WERI-Rb-1 (cell line): Measurements from ENCODE around the gene CORIN.

ENCODE experiments used
- DNase-seq: peaks from one replicate; pipeline ENCODE4 v3.0.0-alpha.2; 2020
- H3K27ac ChIP-seq: fragments of 250-450 bp; sonication (Bioruptor Pico); 2 replicates; pipeline ENCODE4 v1.5.1; 2020; ENCODE audit warnings: mild to moderate bottlenecking, moderate library complexity
- H3K27me3 ChIP-seq: fragments of 250-450 bp; sonication (Bioruptor Pico); 2 replicates; pipeline ENCODE4 v1.5.1; 2021; ENCODE audit warnings: mild to moderate bottlenecking, low read depth, moderate library complexity; ENCODE audit not compliant: insufficient read depth, severe bottlenecking
- H3K36me3 ChIP-seq: fragments of 250-450 bp; sonication (Bioruptor Pico); 2 replicates; pipeline ENCODE4 v1.5.1; 2020; ENCODE audit warnings: mild to moderate bottlenecking, moderate library complexity
- H3K4me3 ChIP-seq: 2 replicates; pipeline ENCODE4 v1.5.1; 2011; ENCODE audit warnings: low read depth, mild to moderate bottlenecking, control low read depth, low read length
- H3K9me3 ChIP-seq: fragments of 250-450 bp; sonication (Bioruptor Pico); 2 replicates; pipeline ENCODE4 v1.5.1; 2021; ENCODE audit warnings: mild to moderate bottlenecking, moderate library complexity; ENCODE audit not compliant: severe bottlenecking
- TF ChIP-seq, protein P1 (sequence below): IDR thresholded peaks from 2 replicates; pipeline ENCODE4 v1.5.1; 2011; ENCODE audit warnings: low read depth, mild to moderate bottlenecking, control low read depth, inconsistent platforms, low read length

The CORIN gene

GRCh38 chr4:47729131-47729680, 108.7 kb downstream of the CORIN start:
- no peak for DNase-seq
- Histone ChIP-seq H3K27ac (no peak overlapping the region), H3K36me3 (no peaks in the 10 kb centered on the region), H3K27me3 (no peaks in the 10 kb centered on the region), H3K9me3 (no peaks in the 10 kb centered on the region), H3K4me3 (no peak overlapping the region)
- TF ChIP-seq, protein P1, sequence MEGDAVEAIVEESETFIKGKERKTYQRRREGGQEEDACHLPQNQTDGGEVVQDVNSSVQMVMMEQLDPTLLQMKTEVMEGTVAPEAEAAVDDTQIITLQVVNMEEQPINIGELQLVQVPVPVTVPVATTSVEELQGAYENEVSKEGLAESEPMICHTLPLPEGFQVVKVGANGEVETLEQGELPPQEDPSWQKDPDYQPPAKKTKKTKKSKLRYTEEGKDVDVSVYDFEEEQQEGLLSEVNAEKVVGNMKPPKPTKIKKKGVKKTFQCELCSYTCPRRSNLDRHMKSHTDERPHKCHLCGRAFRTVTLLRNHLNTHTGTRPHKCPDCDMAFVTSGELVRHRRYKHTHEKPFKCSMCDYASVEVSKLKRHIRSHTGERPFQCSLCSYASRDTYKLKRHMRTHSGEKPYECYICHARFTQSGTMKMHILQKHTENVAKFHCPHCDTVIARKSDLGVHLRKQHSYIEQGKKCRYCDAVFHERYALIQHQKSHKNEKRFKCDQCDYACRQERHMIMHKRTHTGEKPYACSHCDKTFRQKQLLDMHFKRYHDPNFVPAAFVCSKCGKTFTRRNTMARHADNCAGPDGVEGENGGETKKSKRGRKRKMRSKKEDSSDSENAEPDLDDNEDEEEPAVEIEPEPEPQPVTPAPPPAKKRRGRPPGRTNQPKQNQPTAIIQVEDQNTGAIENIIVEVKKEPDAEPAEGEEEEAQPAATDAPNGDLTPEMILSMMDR, result no peak

DNA sequence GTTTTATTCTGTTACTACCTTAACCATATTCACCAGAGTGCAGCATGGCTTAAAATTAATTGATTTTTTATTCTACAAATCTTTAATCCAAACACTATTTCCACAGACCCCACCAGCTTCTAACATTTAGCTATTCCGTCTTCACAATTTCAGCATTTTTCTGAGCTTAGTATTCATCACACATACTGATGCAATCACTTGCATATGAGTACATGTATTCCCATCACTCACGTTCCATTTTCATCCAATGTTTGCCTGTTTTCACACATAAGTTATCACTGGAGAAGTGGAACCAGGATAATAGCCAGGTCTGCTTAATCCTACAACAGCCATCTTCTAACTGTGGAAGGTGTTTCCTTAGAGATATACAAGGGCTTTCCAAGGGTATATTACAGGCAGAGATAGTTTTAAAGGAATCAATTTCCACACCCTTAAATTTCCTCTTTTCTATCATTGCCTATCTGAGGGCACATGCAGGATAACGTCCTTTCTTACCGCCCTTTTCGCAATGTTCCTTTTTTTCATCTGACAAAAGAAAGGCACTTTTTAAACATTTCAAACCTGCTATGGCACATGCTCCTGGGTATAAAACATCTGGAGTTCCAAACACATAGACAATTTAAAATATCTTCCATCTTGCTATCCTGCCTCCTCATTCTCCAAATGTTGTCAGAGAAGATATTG, 115.8 kb downstream of the CORIN start:
- Histone ChIP-seq H3K4me3 (no peak overlapping the region), H3K27ac (no peak overlapping the region), H3K36me3 (no peaks in the 10 kb centered on the region), H3K27me3 (no peaks in the 10 kb centered on the region), H3K9me3 (no peaks in the 10 kb centered on the region)
- DNase-seq, result no peak
- TF ChIP-seq, protein P1, result no peak

- no peaks in the 10 kb centered on the region for H3K36me3 ChIP-seq
- H3K4me3 ChIP-seq, result no peak overlapping the region
- no peaks in the 10 kb centered on the region for H3K9me3 ChIP-seq
- H3K27ac ChIP-seq, result no peak overlapping the region
- DNase-seq, result no peak
- no peaks in the 10 kb centered on the region for H3K27me3 ChIP-seq
- TF ChIP-seq, protein P1, result no peak
Observed at GRCh38 chr4:47721485-47721884, 116.4 kb downstream of the CORIN start.

- H3K4me3 ChIP-seq, result no peak overlapping the region
- no peaks in the 10 kb centered on the region for H3K36me3 ChIP-seq
- no peaks in the 10 kb centered on the region for H3K27me3 ChIP-seq
- H3K27ac ChIP-seq, result no peak overlapping the region
- DNase-seq, result no peak
- TF ChIP-seq, protein P1, result no peak
- H3K9me3 ChIP-seq, result no peaks in the 10 kb centered on the region
Observed at GRCh38 chr4:47720787-47721186, 117.1 kb downstream of the CORIN start.

DNA sequence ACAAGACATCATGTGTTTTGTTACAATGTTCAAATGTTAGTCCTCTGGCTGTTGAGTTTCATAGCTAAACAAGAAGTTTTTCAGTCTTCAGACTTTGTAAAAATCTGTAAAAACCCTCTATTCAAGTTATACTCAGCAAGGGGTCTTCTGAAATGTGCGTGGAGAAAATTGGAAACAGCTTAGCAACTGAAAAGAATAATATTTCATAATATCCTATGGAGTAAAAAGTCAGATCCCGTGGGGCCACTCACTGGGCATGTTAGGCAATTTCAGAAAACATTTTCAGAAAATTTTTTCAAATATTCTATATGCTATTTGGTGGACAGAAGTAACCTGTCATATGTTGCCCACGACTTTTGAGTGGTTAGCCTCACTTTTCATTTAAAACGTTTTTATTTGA, 118.3 kb downstream of the CORIN start:
- no peak overlapping the region for H3K27ac ChIP-seq
- TF ChIP-seq, protein P1, result no peak
- no peak for DNase-seq
- H3K4me3 ChIP-seq, result no peak overlapping the region
- H3K27me3 ChIP-seq, result no peaks in the 10 kb centered on the region
- H3K36me3 ChIP-seq, result no peaks in the 10 kb centered on the region
- no peaks in the 10 kb centered on the region for H3K9me3 ChIP-seq

DNA sequence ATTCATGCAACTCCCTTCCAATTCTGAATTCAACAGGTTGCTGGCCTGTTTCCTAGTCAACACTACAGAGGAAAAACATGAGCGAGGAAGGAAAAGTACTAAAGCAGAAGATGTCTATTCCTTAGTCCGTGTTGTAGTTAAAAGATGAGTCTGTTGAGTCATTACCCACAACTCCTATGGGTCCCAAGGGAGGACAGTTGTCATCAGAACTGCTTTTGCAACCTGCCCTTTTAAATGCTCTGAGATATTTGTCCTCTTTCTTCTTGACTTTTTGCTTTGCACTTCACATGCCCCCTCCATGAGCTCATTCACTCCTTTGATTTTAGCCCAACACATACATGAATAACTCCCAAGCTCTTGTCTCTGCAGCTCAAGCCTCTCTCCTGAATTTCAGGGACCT, 119.2 kb downstream of the CORIN start:
- TF ChIP-seq, protein P1, result no peak
- no peak overlapping the region for H3K4me3 ChIP-seq
- H3K27ac ChIP-seq, result no peak overlapping the region
- no peak for DNase-seq
- H3K9me3 ChIP-seq, result no peaks in the 10 kb centered on the region
- H3K36me3 ChIP-seq, result no peaks in the 10 kb centered on the region
- no peaks in the 10 kb centered on the region for H3K27me3 ChIP-seq
